Trophoblast cell (in vitro differentiated cells and primary cell): ENCODE measurements around the gene MROH8.

Source experiments
- DNase-seq, 2 donors: peaks; one replicate each; pipeline ENCODE4 v3.0.0-alpha.2; 2016
- H2AFZ ChIP-seq: 2 replicates; pipeline ENCODE4 v1.6.1; 2013; ENCODE audit warnings: low read length, moderate library complexity, mild to moderate bottlenecking; ENCODE audit not compliant: insufficient read depth, poor library complexity
- H2AK5ac ChIP-seq: 2 replicates; pipeline ENCODE4 v1.6.1; 2013; ENCODE audit warnings: mild to moderate bottlenecking, low read length
- H2BK120ac ChIP-seq: 2 replicates; pipeline ENCODE4 v1.6.1; 2013; ENCODE audit warnings: low read length, mild to moderate bottlenecking, moderate library complexity; ENCODE audit not compliant: insufficient read depth, poor library complexity
- H2BK12ac ChIP-seq: 2 replicates; pipeline ENCODE4 v1.6.1; 2013; ENCODE audit warnings: mild to moderate bottlenecking, low read length, moderate library complexity
- H2BK5ac ChIP-seq: 2 replicates; pipeline ENCODE4 v1.6.1; 2013; ENCODE audit warnings: low read length, low read depth, moderate library complexity, mild to moderate bottlenecking; ENCODE audit not compliant: poor library complexity
- H3K14ac ChIP-seq: 2 replicates; pipeline ENCODE4 v1.6.1; 2013; ENCODE audit warnings: mild to moderate bottlenecking, low read length
- H3K18ac ChIP-seq: 2 replicates; pipeline ENCODE4 v1.6.1; 2013; ENCODE audit warnings: mild to moderate bottlenecking, low read length
- H3K23ac ChIP-seq: 2 replicates; pipeline ENCODE4 v1.6.1; 2013; ENCODE audit warnings: low read length
- H3K27ac ChIP-seq: 2 replicates; pipeline ENCODE4 v1.5.1; 2013; ENCODE audit warnings: low read depth, mild to moderate bottlenecking, inconsistent platforms, low read length, moderate library complexity
- H3K27me3 ChIP-seq: 2 replicates; pipeline ENCODE4 v1.6.1; 2013; ENCODE audit warnings: inconsistent platforms, mild to moderate bottlenecking, low read length, moderate library complexity; ENCODE audit not compliant: insufficient read depth
- H3K36me3 ChIP-seq, 2 experiments: 1 replicate in 1 of 2; 2 replicates in 1 of 2; pipeline ENCODE4 v1.6.1; 2013; ENCODE audit warnings: low read length in 2 of 2, mild to moderate bottlenecking in 2 of 2, moderate library complexity in 1 of 2; ENCODE audit not compliant: insufficient read depth in 2 of 2, control insufficient read depth in 1 of 2
- H3K4ac ChIP-seq: 2 replicates; pipeline ENCODE4 v1.6.1; 2013; ENCODE audit warnings: low read depth, mild to moderate bottlenecking, low read length, moderate library complexity
- H3K4me1 ChIP-seq, 2 experiments: 1 replicate in 1 of 2; 2 replicates in 1 of 2; pipeline ENCODE4 v1.6.1; 2013; ENCODE audit warnings: low read length in 2 of 2, mild to moderate bottlenecking in 2 of 2, moderate library complexity in 1 of 2; ENCODE audit not compliant: insufficient read depth in 2 of 2, control insufficient read depth in 1 of 2
- H3K4me2 ChIP-seq: 2 replicates; pipeline ENCODE4 v1.6.1; 2013; ENCODE audit warnings: inconsistent platforms, mild to moderate bottlenecking, low read length, moderate library complexity
- H3K4me3 ChIP-seq: 2 replicates; pipeline ENCODE4 v1.5.1; 2013; ENCODE audit warnings: mild to moderate bottlenecking, low read depth, low read length, inconsistent platforms
- H3K79me1 ChIP-seq: one replicate; pipeline ENCODE4 v1.6.1; 2013; ENCODE audit warnings: low read length
- H3K79me2 ChIP-seq: 2 replicates; pipeline ENCODE4 v1.6.1; 2013; ENCODE audit warnings: low read length, mild to moderate bottlenecking; ENCODE audit not compliant: control insufficient read depth, insufficient read depth, poor library complexity
- H3K9ac ChIP-seq: 2 replicates; pipeline ENCODE4 v1.6.1; 2013; ENCODE audit warnings: mild to moderate bottlenecking, low read length
- H3K9me3 ChIP-seq: 2 replicates; pipeline ENCODE4 v1.6.1; 2013; ENCODE audit warnings: low read depth, mild to moderate bottlenecking, control low read depth, inconsistent platforms, low read length; ENCODE audit not compliant: insufficient read depth
- H4K12ac ChIP-seq: 2 replicates; pipeline ENCODE4 v1.6.1; 2013; ENCODE audit warnings: low read depth, mild to moderate bottlenecking, low read length, moderate library complexity
- H4K8ac ChIP-seq: 2 replicates; pipeline ENCODE4 v1.6.1; 2013; ENCODE audit warnings: low read depth, mild to moderate bottlenecking, low read length, moderate library complexity
- H4K91ac ChIP-seq: one replicate; pipeline ENCODE4 v1.6.1; 2013; ENCODE audit warnings: low read depth, mild to moderate bottlenecking, low read length, moderate library complexity
- WGBS: extraction: QIAGEN DNeasy Blood & Tissue Kit; methylation state at CpG from one replicate; pipeline ENCODE4 v1.1.7; 2013; ENCODE audit warnings: missing lambda C conversion rate; ENCODE audit not compliant: insufficient read length, insufficient coverage; ENCODE audit errors: extremely low coverage; 5-methylcytosine and 5-hydroxymethylcytosine counted together

MROH8 gene

DNA sequence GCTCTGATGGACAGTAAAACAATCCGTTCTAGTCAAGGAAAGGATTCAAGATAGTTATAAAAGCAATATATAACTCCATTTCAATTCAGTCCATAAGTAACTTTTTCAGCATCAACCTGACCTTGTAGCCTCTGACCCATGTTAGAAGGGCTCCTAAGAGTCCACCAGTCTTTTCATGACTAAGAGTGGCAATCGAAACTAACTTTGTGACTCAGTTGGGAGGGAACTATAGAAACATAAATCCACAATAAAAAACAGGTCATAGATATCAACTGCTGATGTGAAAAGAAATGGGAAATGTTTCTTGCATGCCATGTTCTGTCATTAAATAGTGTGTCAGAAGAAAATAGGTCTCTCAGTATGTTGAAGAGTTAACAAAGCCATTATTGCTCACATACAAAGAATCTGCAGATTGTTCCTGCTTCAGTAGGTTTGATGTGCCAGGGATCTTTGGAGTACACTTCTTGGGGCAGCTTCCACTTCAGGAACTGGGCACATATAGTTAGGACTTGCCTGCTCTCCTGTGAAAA, 67.4 kb downstream of the MROH8 start:
- no peak overlapping the region for H2BK5ac ChIP-seq
- no peak overlapping the region for H2AK5ac ChIP-seq
- no peaks in the 10 kb centered on the region for H3K27me3 ChIP-seq
- WGBS = no CpG with 5 or more reads among the region's 2 CpGs
- H4K8ac ChIP-seq = no peak overlapping the region
- H3K79me2 ChIP-seq = no peaks in the 10 kb centered on the region
- H2BK12ac ChIP-seq = no peak overlapping the region
- no peak for DNase-seq
- no peak overlapping the region for H3K4ac ChIP-seq
- no peaks in the 10 kb centered on the region for H3K4me1 ChIP-seq
- H4K12ac ChIP-seq = no peak overlapping the region
- no peak overlapping the region for H3K27ac ChIP-seq
- no peak overlapping the region for H3K4me2 ChIP-seq
- H3K18ac ChIP-seq = no peak overlapping the region
- no peak overlapping the region for H2BK120ac ChIP-seq
- H3K9me3 ChIP-seq = no peaks in the 10 kb centered on the region
- no peak overlapping the region for H3K14ac ChIP-seq
- H3K9ac ChIP-seq = no peak overlapping the region
- H4K91ac ChIP-seq = no peak overlapping the region
- H3K4me3 ChIP-seq = no peak overlapping the region
- H3K79me1 ChIP-seq = no peaks in the 10 kb centered on the region
- H3K36me3 ChIP-seq = no peaks in the 10 kb centered on the region
- H2AFZ ChIP-seq = no peak overlapping the region
- H3K23ac ChIP-seq = no peak overlapping the region

DNA sequence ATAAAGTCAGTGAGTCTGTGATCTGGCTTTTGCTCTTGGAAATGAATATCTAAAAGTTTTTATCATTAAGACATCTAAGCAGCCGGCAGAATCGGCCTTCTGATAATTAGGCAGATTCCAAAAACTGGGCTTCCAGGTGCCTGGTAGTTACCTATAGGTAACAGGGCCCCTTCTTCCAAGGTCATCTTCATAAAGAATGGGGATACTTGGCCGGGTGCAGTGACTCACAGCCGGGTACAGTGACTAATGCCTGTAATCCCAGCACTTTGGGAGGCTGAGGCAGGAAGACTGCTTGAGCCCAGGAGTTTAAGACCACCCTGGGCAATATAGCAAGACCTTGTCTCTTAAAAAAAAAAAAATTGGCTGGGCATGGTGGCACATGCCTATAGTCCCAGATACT, 70.7 kb downstream of the MROH8 start:
- no peak overlapping the region for H3K14ac ChIP-seq
- H3K79me1 ChIP-seq = no peaks in the 10 kb centered on the region
- no peak overlapping the region for H3K9ac ChIP-seq
- no peak overlapping the region for H3K23ac ChIP-seq
- WGBS = no CpG with 5 or more reads among the region's 4 CpGs
- H4K12ac ChIP-seq = no peak overlapping the region
- H3K36me3 ChIP-seq = no peaks in the 10 kb centered on the region
- no peaks in the 10 kb centered on the region for H3K4me1 ChIP-seq
- no peaks in the 10 kb centered on the region for H3K79me2 ChIP-seq
- no peak for DNase-seq
- H3K27me3 ChIP-seq = no peaks in the 10 kb centered on the region
- H3K18ac ChIP-seq = no peak overlapping the region
- no peak overlapping the region for H3K4me3 ChIP-seq
- H4K91ac ChIP-seq = no peak overlapping the region
- no peak overlapping the region for H3K27ac ChIP-seq
- H3K4me2 ChIP-seq = no peak overlapping the region
- no peak overlapping the region for H3K4ac ChIP-seq
- H4K8ac ChIP-seq = no peak overlapping the region
- no peaks in the 10 kb centered on the region for H3K9me3 ChIP-seq
- no peak overlapping the region for H2AK5ac ChIP-seq
- no peak overlapping the region for H2BK12ac ChIP-seq
- H2AFZ ChIP-seq = no peak overlapping the region
- H2BK5ac ChIP-seq = no peak overlapping the region
- no peak overlapping the region for H2BK120ac ChIP-seq

DNA sequence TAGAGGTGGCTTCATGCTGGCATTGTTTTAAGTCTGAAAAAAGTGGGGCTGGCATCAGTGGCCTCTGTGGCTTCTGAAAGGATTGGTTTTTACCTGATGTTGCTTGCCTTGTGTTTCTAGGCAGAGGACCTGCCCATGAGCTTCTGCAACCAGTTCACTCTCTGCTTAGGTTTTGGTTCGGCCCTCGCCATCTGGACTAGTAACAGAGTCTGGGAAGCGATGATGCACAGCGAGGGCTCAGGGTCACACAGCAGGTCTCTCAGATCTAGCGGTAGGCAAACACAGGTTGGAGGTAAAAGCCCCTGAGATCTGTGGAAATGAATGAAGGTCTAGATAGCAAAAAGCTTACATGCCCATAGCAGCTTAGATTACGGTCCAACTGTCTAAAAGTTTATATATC, 76.8 kb downstream of the MROH8 start:
- H2BK5ac ChIP-seq = no peak overlapping the region
- H2BK120ac ChIP-seq = no peak overlapping the region
- H2AK5ac ChIP-seq = no peak overlapping the region
- H3K4me3 ChIP-seq = no peak overlapping the region
- no peak overlapping the region for H4K8ac ChIP-seq
- H3K4me2 ChIP-seq = no peak overlapping the region
- no peak for DNase-seq
- no peak overlapping the region for H4K91ac ChIP-seq
- no peaks in the 10 kb centered on the region for H3K9me3 ChIP-seq
- H2AFZ ChIP-seq = no peak overlapping the region
- H3K79me2 ChIP-seq = no peaks in the 10 kb centered on the region
- no peak overlapping the region for H3K4ac ChIP-seq
- H4K12ac ChIP-seq = no peak overlapping the region
- H3K27ac ChIP-seq = no peak overlapping the region
- no peaks in the 10 kb centered on the region for H3K27me3 ChIP-seq
- H3K14ac ChIP-seq = no peak overlapping the region
- no peaks in the 10 kb centered on the region for H3K36me3 ChIP-seq
- no peaks in the 10 kb centered on the region for H3K4me1 ChIP-seq
- no peak overlapping the region for H3K18ac ChIP-seq
- no peak overlapping the region for H2BK12ac ChIP-seq
- no peaks in the 10 kb centered on the region for H3K79me1 ChIP-seq
- H3K23ac ChIP-seq = no peak overlapping the region
- no peak overlapping the region for H3K9ac ChIP-seq
- no CpG with 5 or more reads among the region's 6 CpGs for WGBS

DNA sequence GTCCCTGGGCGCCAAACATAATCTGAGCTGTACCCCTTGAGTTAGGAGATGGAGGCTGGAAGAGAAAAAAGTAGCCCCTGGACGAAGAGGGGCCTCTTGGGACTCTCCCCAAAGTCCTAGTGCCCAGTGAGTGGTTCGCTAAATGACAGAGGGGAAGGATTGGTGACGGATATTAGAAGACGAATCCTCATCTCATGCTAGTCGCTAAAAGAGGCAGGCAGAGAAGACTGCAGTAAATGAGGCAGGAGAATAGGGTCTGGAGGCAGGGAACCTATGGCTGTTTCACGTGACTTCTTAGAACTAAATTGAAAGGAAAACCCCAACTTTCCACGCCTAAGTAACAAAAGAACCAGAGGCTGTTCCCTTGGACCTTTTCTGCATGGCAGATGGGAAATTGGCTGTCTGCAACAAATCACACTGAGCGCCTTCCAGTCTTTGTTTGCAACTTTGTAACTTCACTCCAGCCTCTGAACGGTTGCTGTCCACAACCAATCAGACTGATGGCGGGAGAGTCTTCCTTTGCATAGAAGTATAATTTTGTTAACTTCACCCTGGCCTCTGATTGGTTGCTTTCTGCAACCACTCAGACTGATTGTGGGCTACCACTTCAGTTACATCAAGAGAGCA, 82.8 kb downstream of the MROH8 start:
- WGBS = no CpG with 5 or more reads among the region's 11 CpGs
- no peak overlapping the region for H2BK5ac ChIP-seq

More for the DNA sequence above, 82.8 kb downstream of the MROH8 start:
- H3K79me2 ChIP-seq = peaks cover 4% of the 10 kb centered on the region
- H3K18ac ChIP-seq = no peak overlapping the region
- H4K91ac ChIP-seq = no peak overlapping the region
- no peak overlapping the region for H3K27ac ChIP-seq
- H2AK5ac ChIP-seq = no peak overlapping the region
- no peak overlapping the region for H2BK12ac ChIP-seq
- no peak for DNase-seq
- H3K23ac ChIP-seq = no peak overlapping the region
- no peak overlapping the region for H2BK120ac ChIP-seq
- H3K4me2 ChIP-seq = peak overlapping the region; percentile 64
- H2AFZ ChIP-seq = peak overlapping the region; percentile 46
- no peak overlapping the region for H3K4ac ChIP-seq
- peak overlapping the region; percentile 37 for H4K12ac ChIP-seq
- H3K27me3 ChIP-seq = no peaks in the 10 kb centered on the region
- H3K14ac ChIP-seq = no peak overlapping the region
- H4K8ac ChIP-seq = peak overlapping the region; percentile 75
- no peaks in the 10 kb centered on the region for H3K36me3 ChIP-seq
- H3K79me1 ChIP-seq = peaks cover 6% of the 10 kb centered on the region
- no peak overlapping the region for H3K4me3 ChIP-seq
- no peaks in the 10 kb centered on the region for H3K9me3 ChIP-seq
- no peak overlapping the region for H3K9ac ChIP-seq
- peaks cover 3 to 5% of the 10 kb centered on the region in 2 experiments for H3K4me1 ChIP-seq
